Lung (tissue), 12 donors: ENCODE data around the gene USP34. TPM values are rescaled to one million over a fixed set of nuclear protein-coding genes. Genes with fewer than 3 reads are reported as not detected.
A peak's percentile ranks its signal among the peaks of the same experiment; 100 is the strongest.

Experiments used
- ATAC-seq: fragments of 200-7000 bp; cut with Tn5 transposase; one replicate; pipeline ENCODE4 v1.9.1; 2020; ENCODE audit warnings: moderate number of reproducible peaks; ENCODE audit not compliant: insufficient read depth, low FRiP score
- DNase-seq, 3 donors: peaks; one replicate each; pipeline ENCODE4 v3.0.0-alpha.2; 2013 to 2017
- H3K27ac ChIP-seq, 2 donors: one replicate each; pipeline ENCODE4 v1.5.1; 2013; ENCODE audit warnings: mild to moderate bottlenecking in 2 of 2, moderate library complexity in 2 of 2, control low read depth in 1 of 2, inconsistent platforms in 1 of 2, low read depth in 1 of 2, low read length in 1 of 2
- H3K27me3 ChIP-seq, 3 donors: one replicate each; pipeline ENCODE4 v1.5.1; 2013; ENCODE audit warnings: low read length in 2 of 3; ENCODE audit not compliant: control insufficient read depth in 3 of 3, insufficient read depth in 3 of 3
- H3K36me3 ChIP-seq, 4 donors: one replicate each; pipeline ENCODE4 v1.5.1; 2013; ENCODE audit warnings: low read length in 4 of 4, mild to moderate bottlenecking in 1 of 4, moderate library complexity in 1 of 4; ENCODE audit not compliant: control insufficient read depth in 4 of 4, insufficient read depth in 4 of 4
- H3K4me1 ChIP-seq, 5 donors: one replicate each; pipeline ENCODE4 v1.5.1; 2013; ENCODE audit warnings: low read length in 5 of 5, mild to moderate bottlenecking in 2 of 5, moderate library complexity in 1 of 5; ENCODE audit not compliant: control insufficient read depth in 5 of 5, insufficient read depth in 5 of 5
- H3K4me3 ChIP-seq: one replicate; pipeline ENCODE4 v1.5.1; 2013; ENCODE audit warnings: mild to moderate bottlenecking, control low read depth, moderate library complexity
- H3K9ac ChIP-seq, 2 donors: one replicate each; pipeline ENCODE4 v1.5.1; 2013; ENCODE audit warnings: low read length in 2 of 2, control low read depth in 1 of 2; ENCODE audit not compliant: insufficient read depth in 1 of 2
- H3K9me3 ChIP-seq, 4 donors: one replicate each; pipeline ENCODE4 v1.5.1; 2013; ENCODE audit warnings: low read length in 3 of 4, mild to moderate bottlenecking in 1 of 4, moderate library complexity in 1 of 4; ENCODE audit not compliant: control insufficient read depth in 4 of 4, insufficient read depth in 3 of 4
- CTCF ChIP-seq: IDR thresholded peaks from 2 replicates; pipeline ENCODE4 v1.5.1; 2012; ENCODE audit warnings: mild to moderate bottlenecking; ENCODE audit errors: control extremely low read depth, extremely low read depth
- WGBS, 2 donors: extraction: QIAGEN DNeasy Blood & Tissue Kit; methylation state at CpG; one replicate each; pipeline ENCODE4 v1.1.7; 2013; 5-methylcytosine and 5-hydroxymethylcytosine counted together
- polyA plus RNA-seq, 2 donors: library from polyadenylated mRNA; stranded (reverse); fragments of 200-250 nt; gene quantifications; one replicate each; pipeline ENCODE4 v1.2.1, GENCODE V29; 2013
- total RNA-seq, 2 donors: library from RNA; depleted of rRNA in 1 of 2; stranded (reverse); fragments of >200 nt in 1 of 2; gene quantifications; one replicate each; pipeline ENCODE4 v1.2.1, GENCODE V29; 2014 to 2021
- donor health status: control.
- donor health status: control.
- donor health status: Bipolar disorder and iron deficiency.
- donor health status: healthy.
- donor health status: DM: yes; HTN: yes; CAD: no.

USP34 gene
- total and polyA plus RNA-seq, 4 donors: 38.7 to 233 (median 67.8) TPM

GRCh38 chr2:61295981-61296380 lies 174.9 kb downstream of the USP34 start:
- 84 to 88% methylated on average over 3 of the region's 3 CpGs for WGBS, 2 donors
- H3K4me3 ChIP-seq: no peak overlapping the region
- DNase-seq: no peak

GRCh38 chr2:61291851-61292575 lies 178.9 kb downstream of the USP34 start:
- no peaks in the 10 kb centered on the region for H3K9me3 ChIP-seq
- ATAC-seq (no peak), DNase-seq (peak in 2 of 3 donors; percentile 4 to 19)
- 63 to 76% methylated on average over 5 of the region's 5 CpGs for WGBS, 2 donors
- H3K27me3 ChIP-seq: no peaks in the 10 kb centered on the region
- H3K4me1 ChIP-seq: peaks cover 0 to 3% (median 0%) of the 10 kb centered on the region in 5 donors
- no peak overlapping the region for H3K27ac ChIP-seq
- no peak overlapping the region for H3K4me3 ChIP-seq
- TF ChIP-seq CTCF: no peak
- H3K36me3 ChIP-seq: peaks cover 13 to 27% (median 20%) of the 10 kb centered on the region in 4 donors
- no peak overlapping the region for H3K9ac ChIP-seq

More at GRCh38 chr2:61295981-61296380, 174.9 kb downstream of the USP34 start:
- Histone ChIP-seq H3K4me1 (peaks cover 0 to 3% (median 0%) of the 10 kb centered on the region in 5 donors), H3K27ac (no peak overlapping the region), H3K9ac (no peak overlapping the region), H3K36me3 (peaks cover 16 to 32% (median 25%) of the 10 kb centered on the region in 4 donors), H3K27me3 (no peaks in the 10 kb centered on the region), H3K9me3 (no peaks in the 10 kb centered on the region)
- no peak for TF ChIP-seq CTCF
- ATAC-seq: no peak

GRCh38 chr2:61288070-61288841 lies 182.6 kb downstream of the USP34 start:
- WGBS, 2 donors: 57 to 78% methylated on average over 8 of the region's 8 CpGs
- no peak for DNase-seq
- H3K9me3 ChIP-seq: no peaks in the 10 kb centered on the region
- no peak for TF ChIP-seq CTCF
- peaks cover 0 to 3% (median 0%) of the 10 kb centered on the region in 5 donors for H3K4me1 ChIP-seq
- ATAC-seq: no peak
- no peaks in the 10 kb centered on the region for H3K27me3 ChIP-seq
- H3K9ac ChIP-seq: no peak overlapping the region
- peaks cover 2 to 18% (median 14%) of the 10 kb centered on the region in 4 donors for H3K36me3 ChIP-seq
- no peak overlapping the region for H3K4me3 ChIP-seq
- H3K27ac ChIP-seq: no peak overlapping the region
